Measurements from ENCODE around the gene ZSCAN31.

The ZSCAN31 gene

DNA sequence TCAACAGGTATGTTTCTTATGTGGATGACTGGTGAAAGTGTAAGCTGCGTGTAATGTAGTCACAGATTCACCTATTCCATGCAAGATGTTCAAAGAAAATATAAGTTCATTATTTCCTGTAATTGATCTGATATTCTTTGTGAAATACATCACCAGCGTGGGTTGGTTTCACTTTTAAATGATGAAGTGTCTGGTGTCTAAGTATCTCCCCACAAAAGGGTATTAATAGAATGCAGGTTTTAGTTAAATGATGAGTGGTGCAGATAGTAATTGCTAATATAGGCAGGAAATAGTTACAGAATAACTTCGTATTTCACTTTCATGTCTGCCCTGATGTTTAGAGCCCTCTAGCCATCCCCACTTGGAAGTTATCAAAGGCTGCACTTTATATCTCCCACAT is 32.4 kb downstream of the ZSCAN31 start:
- DNase-seq (ENCODE audit: low read depth in 1 of 2, low spot score in 1 of 2) = no peak
- no peaks in the 10 kb centered on the region for H3K27me3 ChIP-seq (ENCODE audit: insufficient read depth, poor library complexity, severe bottlenecking)
- no peak overlapping the region for H3K27ac ChIP-seq (replicated peaks)
- TF ChIP-seq CTCF (IDR thresholded peaks at IDR 0.05; ENCODE audit: insufficient read depth, low read length) (no peak), GABPA (IDR thresholded peaks at IDR 0.05; ENCODE audit: low read depth) (no peak), SPI1 (IDR thresholded peaks at IDR 0.05; ENCODE audit: borderline replicate concordance, low read depth) (no peak), POLR2AphosphoS5 (IDR thresholded peaks at IDR 0.05; ENCODE audit: low read depth) (no peak)
- TF ChIP-seq, protein P1, sequence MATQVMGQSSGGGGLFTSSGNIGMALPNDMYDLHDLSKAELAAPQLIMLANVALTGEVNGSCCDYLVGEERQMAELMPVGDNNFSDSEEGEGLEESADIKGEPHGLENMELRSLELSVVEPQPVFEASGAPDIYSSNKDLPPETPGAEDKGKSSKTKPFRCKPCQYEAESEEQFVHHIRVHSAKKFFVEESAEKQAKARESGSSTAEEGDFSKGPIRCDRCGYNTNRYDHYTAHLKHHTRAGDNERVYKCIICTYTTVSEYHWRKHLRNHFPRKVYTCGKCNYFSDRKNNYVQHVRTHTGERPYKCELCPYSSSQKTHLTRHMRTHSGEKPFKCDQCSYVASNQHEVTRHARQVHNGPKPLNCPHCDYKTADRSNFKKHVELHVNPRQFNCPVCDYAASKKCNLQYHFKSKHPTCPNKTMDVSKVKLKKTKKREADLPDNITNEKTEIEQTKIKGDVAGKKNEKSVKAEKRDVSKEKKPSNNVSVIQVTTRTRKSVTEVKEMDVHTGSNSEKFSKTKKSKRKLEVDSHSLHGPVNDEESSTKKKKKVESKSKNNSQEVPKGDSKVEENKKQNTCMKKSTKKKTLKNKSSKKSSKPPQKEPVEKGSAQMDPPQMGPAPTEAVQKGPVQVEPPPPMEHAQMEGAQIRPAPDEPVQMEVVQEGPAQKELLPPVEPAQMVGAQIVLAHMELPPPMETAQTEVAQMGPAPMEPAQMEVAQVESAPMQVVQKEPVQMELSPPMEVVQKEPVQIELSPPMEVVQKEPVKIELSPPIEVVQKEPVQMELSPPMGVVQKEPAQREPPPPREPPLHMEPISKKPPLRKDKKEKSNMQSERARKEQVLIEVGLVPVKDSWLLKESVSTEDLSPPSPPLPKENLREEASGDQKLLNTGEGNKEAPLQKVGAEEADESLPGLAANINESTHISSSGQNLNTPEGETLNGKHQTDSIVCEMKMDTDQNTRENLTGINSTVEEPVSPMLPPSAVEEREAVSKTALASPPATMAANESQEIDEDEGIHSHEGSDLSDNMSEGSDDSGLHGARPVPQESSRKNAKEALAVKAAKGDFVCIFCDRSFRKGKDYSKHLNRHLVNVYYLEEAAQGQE (IDR thresholded peaks at IDR 0.05; ENCODE audit: insufficient replicate concordance, low read depth) = no peak
- no peak overlapping the region for H3K4me3 ChIP-seq (replicated peaks; ENCODE audit: insufficient read depth, low read length)

DNA sequence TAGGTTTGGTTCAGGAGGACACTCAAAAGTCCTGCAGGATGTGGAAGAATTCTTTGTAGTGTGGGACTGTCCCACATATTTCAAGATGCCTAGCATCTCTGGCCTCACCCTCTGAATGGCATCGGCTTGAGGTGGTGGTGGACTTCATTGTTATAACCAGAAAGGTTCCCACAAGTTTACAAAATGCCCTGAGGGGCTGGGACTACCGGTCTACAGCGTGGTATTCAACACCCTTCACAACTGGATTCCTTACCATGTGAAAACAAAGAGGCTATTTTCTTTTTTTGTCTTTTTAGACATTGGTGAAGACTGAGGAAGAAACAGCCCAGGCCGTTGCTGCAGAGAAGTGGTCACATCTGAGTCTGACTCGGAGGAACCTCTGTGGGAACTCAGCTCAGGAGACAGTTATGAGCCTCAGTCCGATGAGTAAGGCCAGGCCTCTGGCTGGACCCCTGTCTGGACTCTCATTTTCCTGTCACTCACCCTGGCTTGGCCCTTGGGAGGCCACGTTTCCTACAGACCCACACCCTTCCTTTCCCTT is 39.4 kb downstream of the ZSCAN31 start:
- Histone ChIP-seq H3K27ac (replicated peaks) (no peak overlapping the region), H3K4me3 (replicated peaks; ENCODE audit: insufficient read depth, low read length) (no peak overlapping the region), H3K27me3 (ENCODE audit: insufficient read depth, poor library complexity, severe bottlenecking) (no peaks in the 10 kb centered on the region)
- TF ChIP-seq SPI1 (IDR thresholded peaks at IDR 0.05; ENCODE audit: borderline replicate concordance, low read depth) (no peak), CTCF (IDR thresholded peaks at IDR 0.05; ENCODE audit: insufficient read depth, low read length) (no peak), GABPA (IDR thresholded peaks at IDR 0.05; ENCODE audit: low read depth) (no peak), POLR2AphosphoS5 (IDR thresholded peaks at IDR 0.05; ENCODE audit: low read depth) (no peak)
- TF ChIP-seq, protein P1 (IDR thresholded peaks at IDR 0.05; ENCODE audit: insufficient replicate concordance, low read depth) = no peak
- DNase-seq (ENCODE audit: low read depth in 1 of 2, low spot score in 1 of 2) = no peak

DNA sequence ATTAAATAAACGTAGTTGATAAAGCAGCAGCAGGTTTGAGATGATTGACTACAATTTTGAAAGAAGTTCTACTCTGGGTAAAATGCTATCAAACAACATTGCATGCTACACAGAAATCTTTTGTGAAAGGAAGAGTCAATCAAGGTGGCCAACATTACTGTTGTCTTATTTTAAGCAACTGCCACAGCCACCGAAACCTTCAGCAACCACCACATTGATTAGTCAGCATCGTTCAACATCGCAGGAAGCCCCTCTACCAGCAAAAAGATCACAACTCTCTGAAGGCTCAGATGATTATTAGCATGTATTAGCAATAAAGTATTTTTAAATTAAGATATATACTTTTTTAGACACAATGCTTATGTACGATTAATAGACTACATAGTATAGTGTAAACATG is 40.6 kb downstream of the ZSCAN31 start:
- H3K27me3 ChIP-seq (ENCODE audit: insufficient read depth, poor library complexity, severe bottlenecking) = no peaks in the 10 kb centered on the region
- TF ChIP-seq POLR2AphosphoS5 (IDR thresholded peaks at IDR 0.05; ENCODE audit: low read depth) (no peak), GABPA (IDR thresholded peaks at IDR 0.05; ENCODE audit: low read depth) (no peak), SPI1 (IDR thresholded peaks at IDR 0.05; ENCODE audit: borderline replicate concordance, low read depth) (no peak), CTCF (IDR thresholded peaks at IDR 0.05; ENCODE audit: insufficient read depth, low read length) (no peak)
- TF ChIP-seq, protein P1 (IDR thresholded peaks at IDR 0.05; ENCODE audit: insufficient replicate concordance, low read depth) = no peak
- H3K4me3 ChIP-seq (replicated peaks; ENCODE audit: insufficient read depth, low read length) = no peak overlapping the region
- no peak overlapping the region for H3K27ac ChIP-seq (replicated peaks)
- no peak for DNase-seq (ENCODE audit: low read depth in 1 of 2, low spot score in 1 of 2)

Measured in HL-60 (cell line).